Colon (tissue), 2 donors: ENCODE measurements around the gene TULP1.

Experiments
- FAIRE-seq: peaks from 2 replicates; lab custom pipeline; 2012; peaks lifted over from hg19 to GRCh38; lab: Jason Lieb, UNC
- donor health status: control.
- donor health status: control.

The TULP1 gene

GRCh38 chr6:35483893-35484645 lies 28.6 kb downstream of the TULP1 start:
- FAIRE-seq: no peak

- no peak for FAIRE-seq
Observed at GRCh38 chr6:35483490-35483889, 29.2 kb downstream of the TULP1 start.

- FAIRE-seq: no peak
Observed at GRCh38 chr6:35483062-35483461, 29.6 kb downstream of the TULP1 start.

GRCh38 chr6:35481226-35481625 lies 31.5 kb downstream of the TULP1 start:
- no peak for FAIRE-seq

- FAIRE-seq: no peak
Observed at GRCh38 chr6:35480176-35480575, 32.5 kb downstream of the TULP1 start.

- FAIRE-seq: no peak
Observed at GRCh38 chr6:35478259-35478658, 34.4 kb downstream of the TULP1 start.

DNA sequence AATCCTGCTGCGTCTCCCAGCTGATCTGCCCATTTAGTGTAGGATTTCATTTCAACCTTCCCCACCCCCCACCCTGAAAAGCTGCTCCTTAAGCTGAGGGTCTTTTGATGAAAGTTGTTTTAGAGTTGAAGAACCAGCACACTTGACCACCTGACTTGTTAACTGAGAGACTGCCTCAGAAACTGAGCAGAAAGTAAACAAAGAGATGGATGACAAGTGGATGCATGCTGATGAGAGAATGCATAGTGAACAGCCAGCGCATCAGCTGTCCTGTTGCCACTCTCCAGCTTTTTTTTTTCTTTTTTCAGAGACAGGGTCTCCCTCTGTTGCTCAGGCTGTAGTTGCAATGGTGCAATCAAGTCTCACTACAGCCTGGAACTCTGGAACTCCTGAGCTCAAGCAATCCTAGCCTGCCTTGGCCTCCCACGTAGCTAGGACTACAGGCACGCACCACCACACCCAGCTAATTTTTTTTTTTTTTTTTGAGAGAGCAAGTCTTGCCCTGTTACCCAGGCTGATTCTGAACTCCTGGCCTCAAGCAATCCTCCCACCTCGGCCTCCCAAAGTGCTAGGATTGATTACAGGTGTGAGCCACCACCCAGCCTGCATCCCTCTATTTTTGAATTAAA lies 35.0 kb downstream of the TULP1 start:
- no peak for FAIRE-seq

GRCh38 chr6:35477028-35477427 lies 35.7 kb downstream of the TULP1 start:
- no peak for FAIRE-seq

- FAIRE-seq: no peak
Observed at GRCh38 chr6:35476004-35476403, 36.7 kb downstream of the TULP1 start.

GRCh38 chr6:35475573-35475972 lies 37.1 kb downstream of the TULP1 start:
- no peak for FAIRE-seq

DNA sequence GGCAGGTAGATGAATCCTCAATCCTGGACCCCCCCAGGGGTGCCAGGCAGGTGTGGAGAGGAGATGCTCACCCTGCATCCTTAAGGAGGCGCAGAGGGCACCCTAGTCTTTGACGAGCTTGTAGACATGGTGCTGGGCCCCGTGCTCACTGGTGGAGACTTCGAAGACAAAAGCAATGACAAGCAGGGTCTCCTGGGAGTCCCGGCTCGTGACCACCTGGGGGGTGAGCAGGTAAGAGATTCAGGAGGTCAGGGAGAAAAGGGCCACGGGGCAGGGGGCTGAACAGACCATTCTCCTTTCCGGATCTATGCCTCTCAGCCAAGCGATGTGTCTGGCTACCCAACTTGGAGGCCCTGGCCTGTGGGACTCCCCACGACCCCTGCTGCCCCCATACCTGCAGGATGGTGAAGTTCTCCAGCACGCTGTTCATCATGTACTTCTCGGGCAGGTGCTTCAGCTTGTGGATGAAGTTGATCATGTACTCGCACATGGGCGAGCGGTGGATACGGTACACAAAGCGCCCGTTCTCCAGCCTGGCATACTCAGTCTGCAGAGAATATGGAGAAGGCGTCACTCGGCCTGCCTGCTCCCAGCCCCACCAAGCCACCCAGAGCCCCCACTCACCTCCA lies 37.6 kb downstream of the TULP1 start:
- FAIRE-seq: no peak

DNA sequence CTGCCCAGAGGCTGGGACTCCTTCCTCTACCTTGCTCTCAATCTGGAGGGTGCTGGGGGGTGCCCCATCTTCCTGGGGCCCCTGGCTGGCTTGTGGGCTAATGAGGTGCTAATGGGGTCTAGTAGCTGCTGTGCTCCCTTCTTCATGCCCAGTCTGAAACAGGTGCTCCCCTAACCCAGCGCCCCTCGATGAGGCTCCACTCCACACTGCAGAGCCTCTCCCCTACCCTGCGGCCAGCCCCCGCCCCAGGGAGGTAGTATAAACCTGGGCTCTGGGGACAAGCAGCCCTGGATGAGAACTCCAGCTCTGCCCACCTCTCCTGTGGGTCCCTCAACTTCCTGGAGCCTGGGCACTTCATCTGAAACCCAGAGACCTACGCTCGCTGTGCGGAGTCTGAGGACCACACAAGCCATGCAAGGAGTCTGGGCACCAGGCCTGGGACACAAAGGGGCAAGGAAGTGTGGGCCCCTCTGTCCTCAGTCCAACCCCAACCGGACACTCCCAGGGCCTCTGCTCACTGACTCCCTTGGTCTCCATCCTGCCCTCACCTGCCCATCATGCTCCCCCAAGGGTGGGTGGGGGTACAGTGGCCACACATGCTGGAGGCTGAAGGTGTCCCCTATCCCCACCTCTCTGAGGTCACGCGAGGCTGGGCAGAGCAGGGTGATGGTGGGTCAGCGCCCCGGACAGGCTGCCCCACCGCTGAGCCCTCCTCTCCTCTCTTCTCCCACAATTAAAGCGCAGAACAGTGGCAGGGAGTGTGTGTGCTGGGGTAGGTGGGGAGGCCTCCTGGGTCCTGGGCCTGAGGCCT lies 38.4 kb downstream of the TULP1 start:
- no peak for FAIRE-seq

DNA sequence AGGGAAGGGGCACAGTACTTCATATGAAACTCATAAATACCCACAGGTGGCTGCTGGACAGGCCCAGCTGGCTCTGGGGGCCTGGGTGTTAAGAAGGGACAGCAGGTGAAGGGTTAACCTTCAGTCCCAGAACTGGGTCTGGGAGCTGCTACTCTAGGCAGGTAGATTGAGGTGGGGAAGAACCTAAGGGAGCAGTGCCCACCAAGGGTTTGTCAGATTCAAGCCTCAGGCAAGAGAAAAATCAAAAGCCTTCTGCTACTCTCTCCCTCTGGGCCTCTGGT lies 38.9 kb downstream of the TULP1 start:
- FAIRE-seq: no peak

- FAIRE-seq: no peak
Observed at GRCh38 chr6:35473075-35473849, 39.4 kb downstream of the TULP1 start.

- no peak for FAIRE-seq
Observed at GRCh38 chr6:35471836-35472345, 40.8 kb downstream of the TULP1 start.

- FAIRE-seq: no peak
Observed at GRCh38 chr6:35470663-35471120, 42.0 kb downstream of the TULP1 start.

- FAIRE-seq: no peak
Observed at GRCh38 chr6:35469751-35470662, 42.7 kb downstream of the TULP1 start.

- FAIRE-seq: no peak
Observed at GRCh38 chr6:35468980-35469750, 43.5 kb downstream of the TULP1 start.

DNA sequence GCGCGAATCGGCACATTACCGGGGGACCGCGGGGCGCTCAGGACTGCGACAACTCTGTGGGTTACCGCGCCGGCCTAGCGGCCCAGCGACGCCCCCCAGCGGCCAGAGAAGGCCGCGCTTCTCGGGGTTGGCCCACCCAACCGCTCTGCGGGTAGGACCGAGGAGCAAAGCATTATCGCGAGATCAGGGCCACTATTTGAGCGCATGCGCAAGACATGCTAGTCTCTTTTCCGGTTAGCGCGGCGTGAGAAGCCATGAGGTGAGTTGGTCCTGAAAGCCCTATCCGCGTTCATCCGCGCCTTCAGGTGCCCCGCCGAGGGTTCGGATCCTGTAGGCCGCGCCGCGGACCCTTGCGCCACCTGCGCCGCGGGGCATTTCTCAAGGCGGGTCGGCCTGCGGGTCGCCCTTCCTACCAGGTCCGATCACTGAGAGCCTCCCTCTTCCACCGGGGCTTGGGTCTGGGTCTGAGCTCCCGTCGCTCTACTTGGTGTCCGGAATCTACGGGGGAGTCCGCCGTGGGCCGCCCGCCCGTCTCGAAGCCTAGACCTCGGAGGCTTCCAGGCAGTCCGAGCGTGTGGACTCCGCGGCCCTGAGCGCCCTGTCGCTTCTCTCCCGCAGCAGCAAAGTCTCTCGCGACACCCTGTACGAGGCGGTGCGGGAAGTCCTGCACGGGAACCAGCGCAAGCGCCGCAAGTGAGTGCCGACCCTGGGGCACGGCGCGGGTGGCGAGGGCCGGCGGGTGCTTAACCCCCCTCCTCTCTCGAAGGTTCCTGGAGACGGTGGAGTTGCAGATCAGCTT lies 44.3 kb downstream of the TULP1 start, which contains the start of gene RPL10A:
TSS of gene RPL10A (plus strand) at position 221 of the 799 bp plus-strand sequence. CDS start at position 255, 34 bp downstream.
- no peak for FAIRE-seq
